DOHH2 (cell line): ENCODE results near the gene SDHAF1.

Experiments used
- H3F3A ChIP-seq: fragments of 200-600 bp; sonication (generic), shearing (Covaris generic); 2 replicates; pipeline ENCODE4 v1.6.0; 2016; ENCODE audit warnings: antibody characterized with exemption, mild to moderate bottlenecking; ENCODE audit not compliant: control insufficient read depth, insufficient read depth
- H3K27ac ChIP-seq: fragments of 200-600 bp; sonication (generic); 2 replicates; pipeline ENCODE4 v1.5.1; 2014; ENCODE audit warnings: low read depth, mild to moderate bottlenecking, low read length, moderate library complexity
- H3K27me3 ChIP-seq: fragments of 200-600 bp; sonication (generic); 2 replicates; pipeline ENCODE4 v1.6.1; 2014; ENCODE audit warnings: mild to moderate bottlenecking, low read length, mixed read lengths; ENCODE audit not compliant: control insufficient read depth
- H3K36me3 ChIP-seq: fragments of 200-600 bp; sonication (generic); 2 replicates; pipeline ENCODE4 v1.6.1; 2014; ENCODE audit warnings: mild to moderate bottlenecking, low read length, moderate library complexity, mixed read lengths; ENCODE audit not compliant: control insufficient read depth
- H3K4me1 ChIP-seq: fragments of 200-600 bp; sonication (generic); 2 replicates; pipeline ENCODE4 v1.6.1; 2014; ENCODE audit warnings: mild to moderate bottlenecking, low read length, mixed read lengths; ENCODE audit not compliant: control insufficient read depth
- H3K4me2 ChIP-seq: fragments of 200-600 bp; sonication (generic); 2 replicates; pipeline ENCODE4 v1.6.0; 2014; ENCODE audit warnings: mild to moderate bottlenecking, low read length, moderate library complexity
- H3K4me3 ChIP-seq: fragments of 200-600 bp; sonication (generic); 2 replicates; pipeline ENCODE4 v1.5.1; 2014; ENCODE audit warnings: mild to moderate bottlenecking, low read length, mixed read lengths
- H3K79me2 ChIP-seq: fragments of 200-600 bp; sonication (generic); 2 replicates; pipeline ENCODE4 v1.6.1; 2014; ENCODE audit warnings: mild to moderate bottlenecking, low read length, mixed read lengths; ENCODE audit not compliant: control insufficient read depth
- H3K9me2 ChIP-seq: fragments of 200-600 bp; sonication (generic); replicated peaks from 2 replicates; pipeline ENCODE4 v1.6.1; 2014; ENCODE audit warnings: mild to moderate bottlenecking, low read length, mixed read lengths; ENCODE audit not compliant: control insufficient read depth
- H3K9me3 ChIP-seq: fragments of 200-600 bp; sonication (generic); 2 replicates; pipeline ENCODE4 v1.6.1; 2014; ENCODE audit warnings: antibody characterized with exemption, low read length, mixed read lengths; ENCODE audit not compliant: control insufficient read depth, insufficient read depth
- H4K20me1 ChIP-seq: fragments of 200-600 bp; sonication (generic); 2 replicates; pipeline ENCODE4 v1.6.0; 2014; ENCODE audit warnings: low read depth, mild to moderate bottlenecking, antibody characterized with exemption, low read length, moderate library complexity; ENCODE audit not compliant: control insufficient read depth, insufficient read depth
- EZH2phosphoT487 ChIP-seq: fragments of 200-600 bp; sonication (generic); IDR thresholded peaks from 2 replicates; pipeline ENCODE4 v1.6.1; 2017; ENCODE audit warnings: borderline replicate concordance, mild to moderate bottlenecking, antibody characterized with exemption, low read length, moderate library complexity, mixed read lengths
- TF ChIP-seq, protein P1 (sequence below): fragments of 200-600 bp; sonication (generic); IDR thresholded peaks from one replicate; pipeline ENCODE4 v1.5.1; 2014; ENCODE audit warnings: antibody characterized with exemption, mild to moderate bottlenecking, low read depth, low read length; ENCODE audit not compliant: poor library complexity, severe bottlenecking

Gene SDHAF1

DNA sequence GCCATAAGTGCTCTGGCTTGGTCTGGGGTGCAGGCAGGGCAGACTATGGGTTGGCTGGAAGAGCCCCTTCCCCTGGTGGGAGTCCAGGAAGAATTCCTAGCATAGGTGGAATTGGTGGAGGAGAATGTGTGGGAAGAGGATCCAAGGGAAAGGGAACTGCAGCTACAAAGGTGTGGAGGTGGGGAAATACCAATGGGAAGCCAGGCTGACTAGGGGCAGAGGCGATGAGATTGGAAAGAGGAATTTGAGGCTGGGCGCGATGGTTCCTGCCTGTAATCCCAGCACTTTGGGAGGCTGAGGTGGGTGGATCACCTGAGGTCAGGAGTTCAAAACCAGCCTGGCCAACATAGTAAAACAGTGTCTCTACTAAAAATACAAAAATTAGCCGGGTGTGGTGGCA, 4.8 kb upstream of the SDHAF1 start:
- no peaks in the 10 kb centered on the region for H3K36me3 ChIP-seq
- peaks cover 14% of the 10 kb centered on the region for H3K4me1 ChIP-seq
- H3K9me3 ChIP-seq = peaks cover 5% of the 10 kb centered on the region; the same call in 1 of the 2 replicates
- TF ChIP-seq, protein P1, sequence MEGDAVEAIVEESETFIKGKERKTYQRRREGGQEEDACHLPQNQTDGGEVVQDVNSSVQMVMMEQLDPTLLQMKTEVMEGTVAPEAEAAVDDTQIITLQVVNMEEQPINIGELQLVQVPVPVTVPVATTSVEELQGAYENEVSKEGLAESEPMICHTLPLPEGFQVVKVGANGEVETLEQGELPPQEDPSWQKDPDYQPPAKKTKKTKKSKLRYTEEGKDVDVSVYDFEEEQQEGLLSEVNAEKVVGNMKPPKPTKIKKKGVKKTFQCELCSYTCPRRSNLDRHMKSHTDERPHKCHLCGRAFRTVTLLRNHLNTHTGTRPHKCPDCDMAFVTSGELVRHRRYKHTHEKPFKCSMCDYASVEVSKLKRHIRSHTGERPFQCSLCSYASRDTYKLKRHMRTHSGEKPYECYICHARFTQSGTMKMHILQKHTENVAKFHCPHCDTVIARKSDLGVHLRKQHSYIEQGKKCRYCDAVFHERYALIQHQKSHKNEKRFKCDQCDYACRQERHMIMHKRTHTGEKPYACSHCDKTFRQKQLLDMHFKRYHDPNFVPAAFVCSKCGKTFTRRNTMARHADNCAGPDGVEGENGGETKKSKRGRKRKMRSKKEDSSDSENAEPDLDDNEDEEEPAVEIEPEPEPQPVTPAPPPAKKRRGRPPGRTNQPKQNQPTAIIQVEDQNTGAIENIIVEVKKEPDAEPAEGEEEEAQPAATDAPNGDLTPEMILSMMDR = no peak
- no peak for TF ChIP-seq EZH2phosphoT487
- peaks cover 1% of the 10 kb centered on the region for H3K79me2 ChIP-seq
- H3K27me3 ChIP-seq = peaks cover 15% of the 10 kb centered on the region
- 0 out of 2 replicates have a peak, but pooled peaks cover 2% of the 10 kb centered on the region for H3F3A ChIP-seq
- H3K27ac ChIP-seq = no peak overlapping the region
- H3K9me2 ChIP-seq = no peaks in the 10 kb centered on the region
- H4K20me1 ChIP-seq = no peaks in the 10 kb centered on the region
- H3K4me3 ChIP-seq = no peak overlapping the region
- H3K4me2 ChIP-seq = no peak overlapping the region

DNA sequence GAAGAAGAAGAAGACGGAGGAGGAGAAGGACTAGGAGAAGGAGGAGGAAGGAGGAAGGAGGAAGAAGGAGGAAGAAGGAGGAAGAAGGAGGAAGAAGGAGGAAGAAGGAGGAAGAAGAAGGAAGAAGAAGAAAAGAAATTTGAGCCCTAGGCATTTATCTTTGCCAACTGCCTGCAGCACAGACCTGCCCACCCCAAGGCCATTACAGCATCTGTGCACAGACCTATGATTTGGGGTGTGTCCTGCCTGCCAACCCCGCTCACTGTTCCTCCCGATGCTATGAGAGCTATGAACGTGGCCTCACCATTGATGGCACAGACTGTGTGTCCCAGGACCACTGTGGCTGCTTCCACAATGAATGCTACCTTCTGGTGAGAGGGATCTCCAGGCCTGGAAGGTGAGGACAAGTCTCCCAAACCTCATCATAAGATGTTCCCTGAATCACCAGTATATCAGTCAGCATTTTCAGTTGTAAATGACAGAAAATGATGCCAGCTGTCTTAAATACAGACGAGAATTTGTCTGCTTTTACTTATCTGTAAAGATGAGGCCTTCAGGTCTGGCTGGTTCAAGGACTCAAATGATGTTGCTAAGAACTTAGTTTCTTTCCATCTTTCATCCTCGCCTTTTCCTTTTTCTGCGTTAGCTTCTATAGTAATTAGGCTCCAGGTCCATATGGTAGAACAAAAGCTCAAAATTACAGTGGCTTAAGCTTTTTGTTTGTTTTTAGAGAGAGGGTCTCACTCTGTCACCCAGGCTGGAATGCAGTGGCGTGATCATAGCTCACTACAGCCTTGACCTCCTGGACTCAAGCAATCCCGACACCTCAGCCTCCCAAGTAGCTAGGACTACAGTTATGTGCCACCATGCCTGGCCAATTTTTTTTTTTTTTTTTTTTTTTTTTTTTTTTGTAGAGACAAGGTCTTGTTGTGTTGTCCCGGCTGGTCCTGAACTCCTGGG, 3.9 kb upstream of the SDHAF1 start:
- 0 out of 2 replicates have a peak, but pooled peaks cover 2% of the 10 kb centered on the region for H3F3A ChIP-seq
- peaks cover 17% of the 10 kb centered on the region for H3K4me1 ChIP-seq
- H3K27ac ChIP-seq = no peak overlapping the region
- no peak overlapping the region for H3K4me3 ChIP-seq
- H4K20me1 ChIP-seq = no peaks in the 10 kb centered on the region
- H3K27me3 ChIP-seq = peaks cover 12% of the 10 kb centered on the region
- peaks cover 10% of the 10 kb centered on the region for H3K79me2 ChIP-seq
- 0 out of 2 replicates have a peak, but pooled peaks cover under 1% of the 10 kb centered on the region for H3K36me3 ChIP-seq
- no peak for TF ChIP-seq EZH2phosphoT487
- TF ChIP-seq, protein P1 = no peak
- no peak overlapping the region for H3K4me2 ChIP-seq
- peaks cover 5% of the 10 kb centered on the region; the same call in 1 of the 2 replicates for H3K9me3 ChIP-seq
- no peaks in the 10 kb centered on the region for H3K9me2 ChIP-seq

DNA sequence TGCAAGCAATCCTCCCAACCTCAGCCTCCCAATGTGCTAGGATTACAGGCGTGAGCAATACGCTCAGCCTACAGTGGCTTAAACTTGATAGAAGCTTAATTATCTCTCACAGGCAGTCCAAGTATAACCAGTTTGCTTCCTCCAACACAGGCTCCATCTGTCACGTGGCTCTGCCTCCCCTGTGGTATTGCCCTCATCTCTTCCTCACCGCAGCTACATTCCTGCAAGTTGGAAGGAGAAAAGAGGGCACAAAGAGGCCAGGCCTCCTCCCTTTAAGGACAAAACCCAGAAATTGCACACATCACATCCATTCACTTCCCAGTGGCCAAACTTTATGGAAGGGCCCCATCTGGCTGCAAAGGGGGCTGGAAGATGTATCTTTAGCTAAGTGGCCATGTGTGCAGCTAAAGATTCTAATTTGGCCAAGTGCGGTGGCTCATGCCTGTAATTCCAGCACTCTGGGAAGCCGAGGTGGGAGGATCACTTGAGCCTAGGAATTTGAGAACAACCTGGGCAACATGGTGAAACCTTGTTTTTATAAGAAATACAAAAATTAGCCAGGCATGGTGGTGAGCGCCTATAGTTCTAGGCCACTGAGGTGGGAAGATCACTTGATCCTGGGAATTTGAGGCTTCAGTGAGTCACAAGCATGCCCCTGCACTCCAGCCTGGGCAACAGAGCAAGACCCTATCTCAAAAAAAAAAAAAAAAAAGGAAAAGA, 3.1 kb upstream of the SDHAF1 start:
- Histone ChIP-seq H3K79me2 (peaks cover 18% of the 10 kb centered on the region), H3K4me1 (peaks cover 20% of the 10 kb centered on the region), H4K20me1 (0 out of 2 replicates have a peak, but pooled peaks cover 4% of the 10 kb centered on the region), H3F3A (0 out of 2 replicates have a peak, but pooled peaks cover 2% of the 10 kb centered on the region), H3K27ac (no peak overlapping the region), H3K4me2 (no peak overlapping the region), H3K27me3 (peaks cover 4% of the 10 kb centered on the region; the same call in 1 of the 2 replicates), H3K4me3 (no peak overlapping the region), H3K9me3 (peaks cover 5% of the 10 kb centered on the region; the same call in 1 of the 2 replicates), H3K9me2 (no peaks in the 10 kb centered on the region), H3K36me3 (peaks cover 7% of the 10 kb centered on the region; the same call in 1 of the 2 replicates)
- TF ChIP-seq EZH2phosphoT487 = no peak
- TF ChIP-seq, protein P1 = no peak
